DND-41 (cell line): Measurements from ENCODE around the gene SRGAP3.

Experiments used
- ATAC-seq: fragments of 200-7000 bp; cut with Tn5 transposase; 3 replicates; pipeline ENCODE4 v1.9.1; 2021; ENCODE audit warnings: low read depth; ENCODE audit not compliant: insufficient read depth
- DNase-seq: peaks from one replicate; pipeline ENCODE4 v3.0.0-alpha.2; 2020
- H2AFZ ChIP-seq: 2 replicates; pipeline ENCODE4 v1.6.0; 2012; ENCODE audit warnings: low read depth, low read length
- H3K27ac ChIP-seq: 2 replicates; pipeline ENCODE4 v1.5.1; 2012; ENCODE audit warnings: low read length, inconsistent platforms
- H3K27me3 ChIP-seq: fragments of 200-600 bp; sonication (generic); 2 replicates; pipeline ENCODE4 v1.6.0; 2012; ENCODE audit warnings: low read length, mild to moderate bottlenecking, inconsistent platforms; ENCODE audit not compliant: insufficient read depth, poor library complexity
- H3K36me3 ChIP-seq: 2 replicates; pipeline ENCODE4 v1.5.1; 2012; ENCODE audit warnings: low read length, inconsistent platforms; ENCODE audit not compliant: insufficient read depth
- H3K4me1 ChIP-seq: 2 replicates; pipeline ENCODE4 v1.5.1; 2012; ENCODE audit warnings: mild to moderate bottlenecking, low read length; ENCODE audit not compliant: insufficient read depth
- H3K4me2 ChIP-seq: 2 replicates; pipeline ENCODE4 v1.6.0; 2012; ENCODE audit warnings: mild to moderate bottlenecking, moderate library complexity, low read length, inconsistent platforms; ENCODE audit not compliant: insufficient read depth
- H3K4me3 ChIP-seq, 2 experiments: fragments of 200-600 bp in 1 of 2; shearing (Covaris generic) in 1 of 2; 2 replicates each; pipeline ENCODE4 v1.5.1; 2012 to 2016; ENCODE audit warnings: inconsistent platforms in 2 of 2, low read length in 2 of 2, mild to moderate bottlenecking in 2 of 2, low read depth in 1 of 2, moderate library complexity in 1 of 2
- H3K79me2 ChIP-seq: 2 replicates; pipeline ENCODE4 v1.6.0; 2012; ENCODE audit warnings: low read length, inconsistent platforms; ENCODE audit not compliant: insufficient read depth
- H3K9ac ChIP-seq: 2 replicates; pipeline ENCODE4 v1.6.0; 2012; ENCODE audit warnings: low read depth, mild to moderate bottlenecking, inconsistent platforms, low read length, moderate library complexity
- H3K9me3 ChIP-seq: 2 replicates; pipeline ENCODE4 v1.5.1; 2012; ENCODE audit warnings: low read length, moderate library complexity, mild to moderate bottlenecking, inconsistent platforms; ENCODE audit not compliant: insufficient read depth, severe bottlenecking
- H4K20me1 ChIP-seq: 2 replicates; pipeline ENCODE4 v1.6.0; 2012; ENCODE audit warnings: low read length; ENCODE audit not compliant: insufficient read depth
- CTCF ChIP-seq: IDR thresholded peaks from 2 replicates; pipeline ENCODE4 v1.5.1; 2012; ENCODE audit warnings: borderline replicate concordance, low read length, moderate library complexity, mild to moderate bottlenecking; ENCODE audit not compliant: poor library complexity, severe bottlenecking; ENCODE audit errors: extremely low read depth
- EZH2 ChIP-seq: IDR thresholded peaks from 3 replicates; pipeline ENCODE4 v1.6.1; 2012; ENCODE audit warnings: borderline replicate concordance, low read depth, mild to moderate bottlenecking, moderate library complexity, low read length, inconsistent platforms; ENCODE audit not compliant: severe bottlenecking

SRGAP3 gene

GRCh38 chr3:8954938-8955763, 294.3 kb downstream of the SRGAP3 start:
- peaks cover 57% of the 10 kb centered on the region for H3K36me3 ChIP-seq
- no peak overlapping the region for H2AFZ ChIP-seq
- TF ChIP-seq CTCF (no peak), EZH2 (no peak)
- DNase-seq (no peak), ATAC-seq (no peak)
- no peaks in the 10 kb centered on the region for H3K27me3 ChIP-seq
- no peak overlapping the region for H3K9ac ChIP-seq
- no peaks in the 10 kb centered on the region for H3K9me3 ChIP-seq
- H3K4me2 ChIP-seq, result no peak overlapping the region
- H3K4me3 ChIP-seq, result no peak overlapping the region
- H3K4me1 ChIP-seq, result peaks cover 8% of the 10 kb centered on the region; the same call in 1 of the 2 replicates
- peaks cover 98% of the 10 kb centered on the region for H3K79me2 ChIP-seq
- peaks cover 58% of the 10 kb centered on the region; the same call in 1 of the 2 replicates for H4K20me1 ChIP-seq
- H3K27ac ChIP-seq, result no peak overlapping the region

- DNase-seq (no peak), ATAC-seq (no peak)
- TF ChIP-seq EZH2, result no peak
- TF ChIP-seq CTCF, result no peak
- Histone ChIP-seq H3K9me3 (no peaks in the 10 kb centered on the region), H3K27me3 (no peaks in the 10 kb centered on the region), H3K4me1 (no peaks in the 10 kb centered on the region), H3K4me3 (no peak overlapping the region), H3K79me2 (peaks cover 97% of the 10 kb centered on the region), H3K9ac (no peak overlapping the region), H3K36me3 (peaks cover 45% of the 10 kb centered on the region), H2AFZ (no peak overlapping the region), H4K20me1 (peaks cover 52% of the 10 kb centered on the region; the same call in 1 of the 2 replicates), H3K4me2 (no peak overlapping the region), H3K27ac (no peak overlapping the region)
These were observed 296.1 kb downstream of the SRGAP3 start for GRCh38 chr3:8953313-8953712.

GRCh38 chr3:8952130-8952529, 297.3 kb downstream of the SRGAP3 start:
- H3K27ac ChIP-seq, result no peak overlapping the region
- ATAC-seq (no peak), DNase-seq (no peak)
- H2AFZ ChIP-seq, result no peak overlapping the region
- no peaks in the 10 kb centered on the region for H3K9me3 ChIP-seq
- peaks cover 44% of the 10 kb centered on the region for H3K36me3 ChIP-seq
- H3K4me2 ChIP-seq, result no peak overlapping the region
- H3K9ac ChIP-seq, result no peak overlapping the region
- no peak for TF ChIP-seq CTCF
- no peak for TF ChIP-seq EZH2
- H3K79me2 ChIP-seq, result peaks cover 87% of the 10 kb centered on the region
- no peaks in the 10 kb centered on the region for H3K4me1 ChIP-seq
- H4K20me1 ChIP-seq, result peaks cover 47% of the 10 kb centered on the region; the same call in 1 of the 2 replicates
- no peak overlapping the region for H3K4me3 ChIP-seq
- H3K27me3 ChIP-seq, result no peaks in the 10 kb centered on the region
